ENCODE measurements around the gene SART3. TPM values are rescaled to one million over a fixed set of nuclear protein-coding genes. Genes with fewer than 3 reads are reported as not detected.

The SART3 gene
- total and polyA plus RNA-seq, 2 of the 8 experiments (the other 6 are each of a cell fraction or from before 2014, with no cell fraction given): 16.0 to 103 TPM

GRCh38 chr12:108538616-108539195 is 22.3 kb downstream of the SART3 start:
- H3K4me1 ChIP-seq (replicated peaks in 1 of 4; ENCODE audit: control insufficient read depth in 3 of 4, insufficient read depth in 4 of 4, low read length in 3 of 4): no peaks in the 10 kb centered on the region
- DNase-seq (ENCODE audit: low read depth in 1 of 2, low spot score in 2 of 2) (no peak), FAIRE-seq (no peak)
- H3K27me3 ChIP-seq (replicated peaks in 1 of 4; ENCODE audit: control insufficient read depth in 3 of 4, extremely low read depth in 1 of 4, insufficient read depth in 3 of 4, low read length in 3 of 4): no peaks in the 10 kb centered on the region
- H2BK5ac ChIP-seq (ENCODE audit: low read depth, low read length): no peak overlapping the region
- H3K9ac ChIP-seq (replicated peaks in 1 of 4; ENCODE audit: extremely low read depth in 1 of 4, low read depth in 3 of 4, low read length in 3 of 4): no peak overlapping the region
- H4K5ac ChIP-seq (ENCODE audit: insufficient read length, low read depth, low read length): no peak overlapping the region
- no peak overlapping the region for H3K23ac ChIP-seq (ENCODE audit: insufficient read length)
- CTCF ChIA-PET (ENCODE audit: partially characterized antibody): no interaction called here
- H2BK15ac ChIP-seq (ENCODE audit: low read length): no peak overlapping the region
- no peak overlapping the region for H2BK12ac ChIP-seq (ENCODE audit: low read depth, low read length)
- no peak overlapping the region for H3K14ac ChIP-seq (ENCODE audit: insufficient read length)
- no peaks in the 10 kb centered on the region for H3K9me3 ChIP-seq (ENCODE audit: insufficient read depth in 2 of 2, low read depth in 1 of 2, low read length in 1 of 2)
- no peak overlapping the region for H2AFZ ChIP-seq (ENCODE audit: low read length)
- no peaks in the 10 kb centered on the region; the same call in none of the 2 replicates for H3K79me1 ChIP-seq (ENCODE audit: low read depth, low read length)
- H3K4me2 ChIP-seq (ENCODE audit: insufficient read depth in 1 of 2, low read depth in 2 of 2, low read length in 2 of 2): no peak overlapping the region
- no peak overlapping the region for H3K56ac ChIP-seq (replicated peaks; ENCODE audit: insufficient read length, low read depth, low read length)
- peaks cover 2 to 12% of the 10 kb centered on the region in 2 experiments for H4K20me1 ChIP-seq (replicated peaks in 1 of 2; ENCODE audit: control insufficient read depth in 1 of 2, insufficient read depth in 2 of 2, low read length in 2 of 2)
- no peak overlapping the region for H4K8ac ChIP-seq (ENCODE audit: extremely low read depth, insufficient read depth, low read length)
- H4K91ac ChIP-seq (replicated peaks; ENCODE audit: insufficient read length, low read length): no peak overlapping the region
- POLR2A ChIA-PET (ENCODE audit: partially characterized antibody): no interaction called here
- no peak overlapping the region for H3K4ac ChIP-seq (replicated peaks; ENCODE audit: insufficient read length, low read depth, low read length)
- H3K27ac ChIP-seq (ENCODE audit: low read depth, low read length): no peak overlapping the region
- no peak overlapping the region for H2BK120ac ChIP-seq (replicated peaks; ENCODE audit: low read depth, low read length)
- peaks cover 0 to 53% of the 10 kb centered on the region in 2 experiments; a peak in 2 of 4 replicates for H3K79me2 ChIP-seq (ENCODE audit: control insufficient read depth in 1 of 2, insufficient read depth in 2 of 2, low read length in 2 of 2)
- H3K23me2 ChIP-seq (ENCODE audit: low read depth, low read length): no peaks in the 10 kb centered on the region
- no peak overlapping the region for H3K18ac ChIP-seq (ENCODE audit: extremely low read depth, low read length)
- no peak overlapping the region for H2AK5ac ChIP-seq (ENCODE audit: low read depth, low read length)
- no peak overlapping the region for H2BK20ac ChIP-seq (ENCODE audit: low read length)
- H3K4me3 ChIP-seq (ENCODE audit: extremely low read depth in 1 of 4, insufficient read depth in 2 of 4, low read depth in 3 of 4, low read length in 4 of 4): no peak overlapping the region
- peaks cover 38 to 77% (median 49%) of the 10 kb centered on the region in 4 experiments for H3K36me3 ChIP-seq (ENCODE audit: control insufficient read depth in 2 of 4, insufficient read depth in 4 of 4, low read length in 3 of 4)
- 92% methylated on average over 10 of the region's 10 CpGs; no CpG with 5 or more reads in 1 of the 2 experiments for WGBS, 2 experiments (ENCODE audit: extremely low coverage in 1 of 2, insufficient coverage in 1 of 2, insufficient read length in 1 of 2, insufficient replicate concordance in 2 of 2, low coverage in 1 of 2, low lambda C conversion rate in 2 of 2, missing lambda C conversion rate in 1 of 2)
- TF ChIP-seq TAF1 (IDR thresholded peaks at IDR 0.05; ENCODE audit: low read depth, low read length) (no peak), KDM4A (IDR thresholded peaks at IDR 0.05; ENCODE audit: low read depth, low read length, severe bottlenecking) (no peak), EP300 (IDR thresholded peaks at IDR 0.05; ENCODE audit: borderline replicate concordance in 1 of 2, low read depth in 2 of 2, low read length in 2 of 2) (no peak), POLR2AphosphoS5 (IDR thresholded peaks at IDR 0.05; ENCODE audit: low read depth, low read length) (no peak), ATF2 (IDR thresholded peaks at IDR 0.05; ENCODE audit: low read length) (no peak), SIRT6 (IDR thresholded peaks at IDR 0.05; ENCODE audit: low read length) (no peak), CTBP2 (IDR thresholded peaks at IDR 0.05; ENCODE audit: borderline replicate concordance, insufficient read depth, insufficient read length, low read length) (no peak), POU5F1 (IDR thresholded peaks at IDR 0.05; ENCODE audit: low read depth, low read length) (no peak), SRF (IDR thresholded peaks at IDR 0.05; ENCODE audit: low read depth, low read length) (no peak), JUN (IDR thresholded peaks at IDR 0.05; ENCODE audit: low read depth, low read length) (no peak), KDM1A (IDR thresholded peaks at IDR 0.05; ENCODE audit: borderline replicate concordance, low read length) (no peak), SAP30 (IDR thresholded peaks at IDR 0.05; ENCODE audit: insufficient read depth, insufficient replicate concordance, low read length) (no peak)

Measured in H1 (cell line).